ENCODE measurements around the gene PRSS2.

The PRSS2 gene

DNA sequence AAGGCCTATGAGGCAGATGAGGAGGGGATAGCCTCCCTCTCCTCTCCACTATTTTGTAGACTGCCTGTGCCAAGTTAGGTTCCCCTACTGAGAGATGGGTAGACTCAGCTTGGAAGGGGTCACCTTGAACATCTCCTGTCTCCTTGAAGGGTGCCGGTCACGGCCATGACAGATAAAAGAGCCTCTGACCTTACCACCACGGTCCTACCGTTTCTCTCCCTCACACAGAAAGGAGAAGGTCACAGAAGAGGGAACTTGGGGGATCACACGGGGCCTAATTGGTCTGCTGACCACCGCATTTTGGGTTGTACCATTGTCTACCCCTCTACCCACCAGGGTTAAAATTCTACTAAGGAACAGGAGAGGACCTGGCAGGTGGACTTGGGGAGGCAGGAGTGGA lies 17.0 kb downstream of the PRSS2 start:
- no peak for DNase-seq

- DNase-seq, result no peak
These were observed 17.8 kb downstream of the PRSS2 start for GRCh38 chr7:142788303-142789289.

- no peak for DNase-seq
These were observed 18.7 kb downstream of the PRSS2 start for GRCh38 chr7:142789441-142789840.

- no peak for DNase-seq
These were observed 19.3 kb downstream of the PRSS2 start for GRCh38 chr7:142790056-142790455.

GRCh38 chr7:142790555-142790954 lies 19.8 kb downstream of the PRSS2 start:
- DNase-seq, result no peak

DNA sequence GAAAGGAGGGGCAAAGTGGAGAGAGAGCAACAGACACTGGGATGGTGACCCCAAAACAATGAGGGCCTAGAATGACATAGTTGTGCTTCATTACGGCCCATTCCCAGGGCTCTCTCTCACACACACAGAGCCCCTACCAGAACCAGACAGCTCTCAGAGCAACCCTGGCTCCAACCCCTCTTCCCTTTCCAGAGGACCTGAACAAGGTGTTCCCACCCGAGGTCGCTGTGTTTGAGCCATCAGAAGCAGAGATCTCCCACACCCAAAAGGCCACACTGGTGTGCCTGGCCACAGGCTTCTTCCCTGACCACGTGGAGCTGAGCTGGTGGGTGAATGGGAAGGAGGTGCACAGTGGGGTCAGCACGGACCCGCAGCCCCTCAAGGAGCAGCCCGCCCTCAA lies 20.7 kb downstream of the PRSS2 start:
- DNase-seq, result no peak

- DNase-seq, result no peak
These were observed 21.4 kb downstream of the PRSS2 start for GRCh38 chr7:142792129-142792528.

DNA sequence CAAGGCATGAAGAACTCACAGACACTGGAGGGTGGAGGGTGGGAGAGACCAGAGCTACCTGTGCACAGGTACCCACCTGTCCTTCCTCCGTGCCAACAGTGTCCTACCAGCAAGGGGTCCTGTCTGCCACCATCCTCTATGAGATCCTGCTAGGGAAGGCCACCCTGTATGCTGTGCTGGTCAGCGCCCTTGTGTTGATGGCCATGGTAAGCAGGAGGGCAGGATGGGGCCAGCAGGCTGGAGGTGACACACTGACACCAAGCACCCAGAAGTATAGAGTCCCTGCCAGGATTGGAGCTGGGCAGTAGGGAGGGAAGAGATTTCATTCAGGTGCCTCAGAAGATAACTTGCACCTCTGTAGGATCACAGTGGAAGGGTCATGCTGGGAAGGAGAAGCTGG lies 21.8 kb downstream of the PRSS2 start:
- DNase-seq, result no peak

- DNase-seq, result no peak
These were observed 22.4 kb downstream of the PRSS2 start for GRCh38 chr7:142793156-142793555.

GRCh38 chr7:142795339-142795863 lies 24.6 kb downstream of the PRSS2 start:
- no peak for DNase-seq

GRCh38 chr7:142796001-142796500 lies 25.3 kb downstream of the PRSS2 start:
- no peak for DNase-seq

GRCh38 chr7:142796501-142797390 lies 26.0 kb downstream of the PRSS2 start:
- DNase-seq, result no peak

GRCh38 chr7:142797391-142798377 lies 26.9 kb downstream of the PRSS2 start:
- no peak for DNase-seq

DNA sequence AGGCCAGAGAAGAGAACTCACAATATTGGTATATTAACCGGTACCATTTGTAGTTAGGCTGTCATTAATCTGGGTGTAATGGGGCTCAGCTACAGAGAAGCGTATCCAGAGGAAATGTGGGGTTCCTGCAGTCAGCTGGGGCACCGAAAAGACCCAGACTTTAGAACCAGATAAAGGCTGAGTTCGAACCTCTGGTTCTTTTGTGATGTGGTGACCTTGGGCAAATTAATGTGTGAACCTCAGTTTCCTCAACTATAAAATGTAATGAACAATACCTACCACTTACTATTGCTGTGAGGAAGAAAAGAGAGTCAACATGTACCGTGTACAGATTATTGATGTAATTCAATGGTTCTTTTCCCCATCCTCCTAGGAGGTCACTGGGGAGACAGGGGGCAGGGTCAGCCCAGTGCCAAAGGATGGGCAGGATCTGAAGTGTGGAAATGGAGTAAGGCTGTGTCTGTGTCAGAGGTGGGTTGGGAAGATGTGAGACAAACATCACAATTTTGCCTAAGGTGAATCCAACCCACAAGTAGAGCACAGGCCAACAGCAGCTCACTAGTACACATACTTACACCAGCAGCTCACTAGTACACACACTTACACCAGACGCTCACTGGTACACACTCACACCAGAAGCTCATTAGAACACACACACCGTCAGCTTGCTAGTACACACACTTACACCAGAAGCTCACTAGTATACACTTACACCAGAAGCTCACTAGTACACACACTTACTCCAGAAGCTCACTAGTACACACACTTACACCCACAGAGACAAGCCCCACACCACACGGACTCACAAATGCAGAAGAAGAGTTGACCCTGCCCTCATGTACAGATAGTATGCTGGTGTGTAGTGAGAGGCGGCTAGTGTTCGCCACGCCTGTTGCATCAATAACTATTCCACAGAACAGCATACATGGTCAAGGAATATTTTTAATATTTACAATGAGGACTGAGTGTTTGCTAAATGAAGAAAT lies 28.0 kb downstream of the PRSS2 start:
- DNase-seq, result no peak

GRCh38 chr7:142799437-142799835 lies 28.7 kb downstream of the PRSS2 start:
- no peak for DNase-seq

DNA sequence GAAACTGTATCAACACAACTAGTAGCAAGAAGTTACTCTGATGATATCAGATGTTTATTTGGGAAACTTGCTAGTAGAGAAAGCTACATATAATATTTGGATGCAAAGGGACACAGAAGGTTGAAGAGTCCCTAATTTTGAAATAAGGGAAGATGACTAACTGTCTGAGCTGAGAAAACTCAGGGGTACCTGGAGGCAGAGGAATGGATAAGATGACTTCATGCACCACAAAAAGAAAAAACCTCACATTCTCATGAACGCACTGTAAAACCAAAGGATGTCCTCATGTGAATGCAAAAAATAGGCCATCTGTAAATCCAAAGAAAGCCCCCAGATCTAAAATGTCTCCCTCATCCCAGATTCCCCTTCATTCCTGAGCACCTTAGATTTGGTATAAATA lies 29.3 kb downstream of the PRSS2 start:
- DNase-seq, result no peak

- DNase-seq, result no peak
These were observed 30.0 kb downstream of the PRSS2 start for GRCh38 chr7:142800699-142801260.

DNA sequence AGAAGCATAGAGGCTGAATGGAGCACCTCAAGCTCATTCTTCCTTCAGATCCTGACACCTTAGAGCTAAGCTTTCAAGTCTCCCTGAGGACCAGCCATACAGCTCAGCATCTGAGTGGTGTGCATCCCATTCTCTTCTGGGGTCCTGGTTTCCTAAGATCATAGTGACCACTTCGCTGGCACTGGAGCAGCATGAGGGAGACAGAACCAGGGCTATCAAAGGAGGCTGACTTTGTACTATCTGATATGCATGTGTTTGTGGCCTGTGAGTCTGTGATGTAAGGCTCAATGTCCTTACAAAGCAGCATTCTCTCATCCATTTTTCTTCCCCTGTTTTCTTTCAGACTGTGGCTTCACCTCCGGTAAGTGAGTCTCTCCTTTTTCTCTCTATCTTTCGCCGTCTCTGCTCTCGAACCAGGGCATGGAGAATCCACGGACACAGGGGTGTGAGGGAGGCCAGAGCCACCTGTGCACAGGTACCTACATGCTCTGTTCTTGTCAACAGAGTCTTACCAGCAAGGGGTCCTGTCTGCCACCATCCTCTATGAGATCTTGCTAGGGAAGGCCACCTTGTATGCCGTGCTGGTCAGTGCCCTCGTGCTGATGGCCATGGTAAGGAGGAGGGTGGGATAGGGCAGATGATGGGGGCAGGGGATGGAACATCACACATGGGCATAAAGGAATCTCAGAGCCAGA lies 31.0 kb downstream of the PRSS2 start:
- DNase-seq, result no peak

DNA sequence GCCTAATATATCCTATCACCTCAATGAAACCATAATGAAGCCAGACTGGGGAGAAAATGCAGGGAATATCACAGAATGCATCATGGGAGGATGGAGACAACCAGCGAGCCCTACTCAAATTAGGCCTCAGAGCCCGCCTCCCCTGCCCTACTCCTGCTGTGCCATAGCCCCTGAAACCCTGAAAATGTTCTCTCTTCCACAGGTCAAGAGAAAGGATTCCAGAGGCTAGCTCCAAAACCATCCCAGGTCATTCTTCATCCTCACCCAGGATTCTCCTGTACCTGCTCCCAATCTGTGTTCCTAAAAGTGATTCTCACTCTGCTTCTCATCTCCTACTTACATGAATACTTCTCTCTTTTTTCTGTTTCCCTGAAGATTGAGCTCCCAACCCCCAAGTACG lies 31.5 kb downstream of the PRSS2 start:
- DNase-seq, result no peak

DNA sequence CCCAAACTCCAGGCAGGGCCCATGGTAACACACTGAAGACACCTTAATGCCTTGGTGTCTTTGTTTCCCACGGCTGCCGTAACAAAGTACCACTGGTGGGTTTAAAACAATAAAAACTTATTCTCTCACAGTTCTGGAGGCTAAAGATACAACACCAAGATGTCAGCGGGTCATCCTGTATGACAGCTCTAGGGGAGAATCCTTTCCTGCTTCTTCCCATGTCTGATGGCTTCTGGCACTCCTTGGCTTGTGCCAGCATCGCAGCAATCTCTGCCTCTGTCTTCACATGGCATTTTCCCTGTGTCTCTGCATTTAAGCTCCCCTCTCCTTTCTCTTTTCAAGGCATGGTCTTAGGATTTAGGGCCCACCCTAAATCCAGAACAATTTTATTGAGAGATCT lies 33.1 kb downstream of the PRSS2 start:
- no peak for DNase-seq
